HepG2 (cell line): ENCODE results near the gene ANKMY2.

Source experiments
- ARID2 ChIP-seq: sonication (generic); formaldehyde crosslinking; IDR thresholded peaks from 2 replicates; pipeline ENCODE4 v1.8.1; 2022; ENCODE audit warnings: mild to moderate bottlenecking, missing genetic modification reagents, borderline replicate concordance
- BRCA1 ChIP-seq: sonication (generic); formaldehyde crosslinking; IDR thresholded peaks from 2 replicates; pipeline ENCODE4 v1.4.0; 2020; ENCODE audit warnings: missing genetic modification reagents
- JUN ChIP-seq: sonication (generic); formaldehyde crosslinking; IDR thresholded peaks from 2 replicates; pipeline ENCODE4 v1.4.0; 2020; ENCODE audit warnings: mild to moderate bottlenecking, missing genetic modification reagents
- JUND ChIP-seq: sonication (generic); formaldehyde crosslinking; IDR thresholded peaks from 2 replicates; pipeline ENCODE4 v1.8.0; 2022; ENCODE audit warnings: mild to moderate bottlenecking, missing genetic modification reagents
- MYC ChIP-seq: sonication (generic); formaldehyde crosslinking; IDR thresholded peaks from 2 replicates; pipeline ENCODE4 v1.9.0; 2021; ENCODE audit warnings: missing genetic modification reagents, borderline replicate concordance
- NFATC3 ChIP-seq: sonication (generic); formaldehyde crosslinking; IDR thresholded peaks from 2 replicates; pipeline ENCODE4 v1.5.1; 2020; ENCODE audit warnings: mild to moderate bottlenecking, missing genetic modification reagents
- SKI ChIP-seq: fragments of 450-650 bp; IDR thresholded peaks from one replicate; pipeline ENCODE4 v1.6.1; 2018; ENCODE audit warnings: mild to moderate bottlenecking; ENCODE audit not compliant: partially characterized antibody
- TBL1XR1 ChIP-seq: fragments of 150-350 bp; IDR thresholded peaks from 2 replicates; pipeline ENCODE4 v1.6.1; 2014; ENCODE audit warnings: borderline replicate concordance, low read length; ENCODE audit not compliant: partially characterized antibody
- ZBTB1 ChIP-seq: sonication (generic); formaldehyde crosslinking; IDR thresholded peaks from 2 replicates; pipeline ENCODE4 v1.4.0; 2020; ENCODE audit warnings: missing genetic modification reagents, borderline replicate concordance
- ZBTB7A ChIP-seq: sonication (generic); formaldehyde crosslinking; IDR thresholded peaks from 2 replicates; pipeline ENCODE4 v1.8.0; 2022; ENCODE audit warnings: mild to moderate bottlenecking, missing genetic modification reagents
- TF ChIP-seq, protein P1 (sequence below): sonication (generic); formaldehyde crosslinking; IDR thresholded peaks from 2 replicates; pipeline ENCODE4 v1.5.0; 2020; ENCODE audit warnings: mild to moderate bottlenecking, missing genetic modification reagents, moderate library complexity
- TF ChIP-seq, protein P2 (sequence below): sonication (generic); formaldehyde crosslinking; IDR thresholded peaks from 2 replicates; pipeline ENCODE4 v1.8.1; 2023; ENCODE audit warnings: missing genetic modification reagents, inconsistent platforms, borderline replicate concordance
- TF ChIP-seq, protein P3 (sequence below): IDR thresholded peaks from 2 replicates; pipeline ENCODE4 v1.6.1; 2016; ENCODE audit warnings: low read depth, control low read depth
- TF ChIP-seq, protein P4 (sequence below): sonication (generic); formaldehyde crosslinking; conservative IDR thresholded peaks from 2 replicates; pipeline ENCODE4 v1.4.0; 2020; ENCODE audit warnings: missing genetic modification reagents

DNA sequence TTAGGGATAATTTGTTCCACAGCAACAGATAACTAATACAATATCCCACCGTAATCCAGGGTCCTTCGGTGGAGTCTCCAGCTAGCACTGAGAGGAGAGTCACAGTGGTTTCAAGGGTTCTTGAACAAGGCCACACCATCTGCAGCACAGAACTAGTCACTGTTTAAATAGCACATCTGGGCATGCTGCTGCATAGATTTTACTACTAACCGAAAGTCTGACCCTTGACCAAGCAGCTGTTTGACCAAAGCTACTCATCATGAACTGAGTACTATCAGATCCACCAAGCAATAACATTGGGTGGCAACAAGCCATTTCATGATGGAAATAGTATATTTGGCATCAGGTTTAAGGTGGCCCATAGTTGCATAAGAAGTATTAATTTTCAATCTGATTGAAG, 53.2 kb downstream of the ANKMY2 start:
- TF ChIP-seq JUN (CRISPR knock-in tag) (no peak), MYC (no peak), ZBTB1 (CRISPR knock-in tag) (no peak), NFATC3 (no peak), ZBTB7A (CRISPR knock-in tag) (no peak), SKI (no peak), TBL1XR1 (no peak), ARID2 (no peak), BRCA1 (CRISPR knock-in tag) (no peak), JUND (no peak)
- TF ChIP-seq, protein P1, sequence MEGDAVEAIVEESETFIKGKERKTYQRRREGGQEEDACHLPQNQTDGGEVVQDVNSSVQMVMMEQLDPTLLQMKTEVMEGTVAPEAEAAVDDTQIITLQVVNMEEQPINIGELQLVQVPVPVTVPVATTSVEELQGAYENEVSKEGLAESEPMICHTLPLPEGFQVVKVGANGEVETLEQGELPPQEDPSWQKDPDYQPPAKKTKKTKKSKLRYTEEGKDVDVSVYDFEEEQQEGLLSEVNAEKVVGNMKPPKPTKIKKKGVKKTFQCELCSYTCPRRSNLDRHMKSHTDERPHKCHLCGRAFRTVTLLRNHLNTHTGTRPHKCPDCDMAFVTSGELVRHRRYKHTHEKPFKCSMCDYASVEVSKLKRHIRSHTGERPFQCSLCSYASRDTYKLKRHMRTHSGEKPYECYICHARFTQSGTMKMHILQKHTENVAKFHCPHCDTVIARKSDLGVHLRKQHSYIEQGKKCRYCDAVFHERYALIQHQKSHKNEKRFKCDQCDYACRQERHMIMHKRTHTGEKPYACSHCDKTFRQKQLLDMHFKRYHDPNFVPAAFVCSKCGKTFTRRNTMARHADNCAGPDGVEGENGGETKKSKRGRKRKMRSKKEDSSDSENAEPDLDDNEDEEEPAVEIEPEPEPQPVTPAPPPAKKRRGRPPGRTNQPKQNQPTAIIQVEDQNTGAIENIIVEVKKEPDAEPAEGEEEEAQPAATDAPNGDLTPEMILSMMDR (CRISPR knock-in tag), result no peak
- TF ChIP-seq, protein P2, sequence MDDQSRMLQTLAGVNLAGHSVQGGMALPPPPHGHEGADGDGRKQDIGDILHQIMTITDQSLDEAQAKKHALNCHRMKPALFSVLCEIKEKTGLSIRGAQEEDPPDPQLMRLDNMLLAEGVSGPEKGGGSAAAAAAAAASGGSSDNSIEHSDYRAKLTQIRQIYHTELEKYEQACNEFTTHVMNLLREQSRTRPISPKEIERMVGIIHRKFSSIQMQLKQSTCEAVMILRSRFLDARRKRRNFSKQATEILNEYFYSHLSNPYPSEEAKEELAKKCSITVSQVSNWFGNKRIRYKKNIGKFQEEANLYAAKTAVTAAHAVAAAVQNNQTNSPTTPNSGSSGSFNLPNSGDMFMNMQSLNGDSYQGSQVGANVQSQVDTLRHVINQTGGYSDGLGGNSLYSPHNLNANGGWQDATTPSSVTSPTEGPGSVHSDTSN, result no peak
- TF ChIP-seq, protein P3, sequence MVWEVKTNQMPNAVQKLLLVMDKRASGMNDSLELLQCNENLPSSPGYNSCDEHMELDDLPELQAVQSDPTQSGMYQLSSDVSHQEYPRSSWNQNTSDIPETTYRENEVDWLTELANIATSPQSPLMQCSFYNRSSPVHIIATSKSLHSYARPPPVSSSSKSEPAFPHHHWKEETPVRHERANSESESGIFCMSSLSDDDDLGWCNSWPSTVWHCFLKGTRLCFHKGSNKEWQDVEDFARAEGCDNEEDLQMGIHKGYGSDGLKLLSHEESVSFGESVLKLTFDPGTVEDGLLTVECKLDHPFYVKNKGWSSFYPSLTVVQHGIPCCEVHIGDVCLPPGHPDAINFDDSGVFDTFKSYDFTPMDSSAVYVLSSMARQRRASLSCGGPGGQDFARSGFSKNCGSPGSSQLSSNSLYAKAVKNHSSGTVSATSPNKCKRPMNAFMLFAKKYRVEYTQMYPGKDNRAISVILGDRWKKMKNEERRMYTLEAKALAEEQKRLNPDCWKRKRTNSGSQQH (CRISPR knock-in tag), result no peak
- TF ChIP-seq, protein P4, sequence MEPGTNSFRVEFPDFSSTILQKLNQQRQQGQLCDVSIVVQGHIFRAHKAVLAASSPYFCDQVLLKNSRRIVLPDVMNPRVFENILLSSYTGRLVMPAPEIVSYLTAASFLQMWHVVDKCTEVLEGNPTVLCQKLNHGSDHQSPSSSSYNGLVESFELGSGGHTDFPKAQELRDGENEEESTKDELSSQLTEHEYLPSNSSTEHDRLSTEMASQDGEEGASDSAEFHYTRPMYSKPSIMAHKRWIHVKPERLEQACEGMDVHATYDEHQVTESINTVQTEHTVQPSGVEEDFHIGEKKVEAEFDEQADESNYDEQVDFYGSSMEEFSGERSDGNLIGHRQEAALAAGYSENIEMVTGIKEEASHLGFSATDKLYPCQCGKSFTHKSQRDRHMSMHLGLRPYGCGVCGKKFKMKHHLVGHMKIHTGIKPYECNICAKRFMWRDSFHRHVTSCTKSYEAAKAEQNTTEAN (CRISPR knock-in tag), result no peak
